ENCODE measurements around the gene PKIG.

The PKIG gene

GRCh38 chr20:44637042-44637441 lies 54.7 kb downstream of the PKIG start:
- TF ChIP-seq CTCF (IDR thresholded peaks at IDR 0.05; ENCODE audit: extremely low read depth, insufficient read depth, missing control alignments): no peak
- DNase-seq (ENCODE audit: low spot score): no peak
- in situ Hi-C loops (cut with MboI; ENCODE audit: low pct_unique_long_range_greater_than_20kb, low sequenced_read_pairs, unreplicated experiment): no loop called here

- in situ Hi-C loops (cut with MboI; ENCODE audit: low pct_unique_long_range_greater_than_20kb, low sequenced_read_pairs, unreplicated experiment): no loop called here
- TF ChIP-seq CTCF (IDR thresholded peaks at IDR 0.05; ENCODE audit: extremely low read depth, insufficient read depth, missing control alignments): no peak
- no peak for DNase-seq (ENCODE audit: low spot score)
Measured at GRCh38 chr20:44637522-44638372, 55.4 kb downstream of the PKIG start.

GRCh38 chr20:44640522-44640921 lies 58.1 kb downstream of the PKIG start:
- no peak for DNase-seq (ENCODE audit: low spot score)
- in situ Hi-C loops (cut with MboI; ENCODE audit: low pct_unique_long_range_greater_than_20kb, low sequenced_read_pairs, unreplicated experiment): no loop called here
- no peak for TF ChIP-seq CTCF (IDR thresholded peaks at IDR 0.05; ENCODE audit: extremely low read depth, insufficient read depth, missing control alignments)

GRCh38 chr20:44641325-44641724 lies 58.9 kb downstream of the PKIG start:
- TF ChIP-seq CTCF (IDR thresholded peaks at IDR 0.05; ENCODE audit: extremely low read depth, insufficient read depth, missing control alignments): no peak
- no peak for DNase-seq (ENCODE audit: low spot score)
- in situ Hi-C loops (cut with MboI; ENCODE audit: low pct_unique_long_range_greater_than_20kb, low sequenced_read_pairs, unreplicated experiment): no loop called here

GRCh38 chr20:44642203-44643153 lies 60.1 kb downstream of the PKIG start:
- in situ Hi-C loops (cut with MboI; ENCODE audit: low pct_unique_long_range_greater_than_20kb, low sequenced_read_pairs, unreplicated experiment): no loop called here
- peak; percentile 64 for DNase-seq (ENCODE audit: low spot score)
- peak; percentile 33 for TF ChIP-seq CTCF (IDR thresholded peaks at IDR 0.05; ENCODE audit: extremely low read depth, insufficient read depth, missing control alignments)

GRCh38 chr20:44643154-44643519 lies 60.8 kb downstream of the PKIG start:
- in situ Hi-C loops (cut with MboI; ENCODE audit: low pct_unique_long_range_greater_than_20kb, low sequenced_read_pairs, unreplicated experiment): no loop called here

More at GRCh38 chr20:44643154-44643519, 60.8 kb downstream of the PKIG start:
- no peak for TF ChIP-seq CTCF (IDR thresholded peaks at IDR 0.05; ENCODE audit: extremely low read depth, insufficient read depth, missing control alignments)
- DNase-seq (ENCODE audit: low spot score): no peak
